Peyer's patch (tissue), 4 donors: ENCODE data around the gene SNN.

Experiments
- POLR2A ChIP-seq, 2 donors: fragments of 450-650 bp; IDR thresholded peaks; one replicate each; pipeline ENCODE4 v1.5.1; 2017; ENCODE audit warnings: antibody characterized with exemption in 2 of 2, mild to moderate bottlenecking in 2 of 2, moderate library complexity in 2 of 2
- TF ChIP-seq, protein P1 (sequence below), 6 experiments: fragments of 450-650 bp in 4 of 6; fragments of 200-600 bp in 2 of 6; sonication (generic) in 1 of 6; IDR thresholded peaks; one replicate each; pipeline ENCODE4 v1.5.1; 2017 to 2019; ENCODE audit warnings: antibody characterized with exemption in 6 of 6, mild to moderate bottlenecking in 3 of 6, moderate library complexity in 1 of 6

DNA sequence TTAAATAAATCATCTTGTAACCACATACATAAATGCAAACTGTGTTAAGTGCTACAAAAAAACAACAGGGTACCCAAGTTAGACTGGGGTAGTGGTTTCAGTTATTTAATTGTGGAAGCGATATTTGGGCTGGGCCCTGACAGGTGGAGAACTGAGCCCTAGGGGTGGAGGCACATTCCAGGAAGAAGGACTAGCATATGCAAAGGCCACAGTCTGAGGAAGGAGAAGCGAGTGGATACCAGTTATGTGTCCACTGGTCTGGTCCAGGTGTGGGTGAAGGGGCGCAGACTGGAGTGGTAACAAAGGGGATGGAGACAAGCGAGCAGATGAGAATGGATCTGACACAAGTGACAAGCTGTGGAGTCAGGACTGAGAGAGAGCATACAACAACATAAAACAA, 51.5 kb downstream of the SNN start:
- TF ChIP-seq, protein P1, sequence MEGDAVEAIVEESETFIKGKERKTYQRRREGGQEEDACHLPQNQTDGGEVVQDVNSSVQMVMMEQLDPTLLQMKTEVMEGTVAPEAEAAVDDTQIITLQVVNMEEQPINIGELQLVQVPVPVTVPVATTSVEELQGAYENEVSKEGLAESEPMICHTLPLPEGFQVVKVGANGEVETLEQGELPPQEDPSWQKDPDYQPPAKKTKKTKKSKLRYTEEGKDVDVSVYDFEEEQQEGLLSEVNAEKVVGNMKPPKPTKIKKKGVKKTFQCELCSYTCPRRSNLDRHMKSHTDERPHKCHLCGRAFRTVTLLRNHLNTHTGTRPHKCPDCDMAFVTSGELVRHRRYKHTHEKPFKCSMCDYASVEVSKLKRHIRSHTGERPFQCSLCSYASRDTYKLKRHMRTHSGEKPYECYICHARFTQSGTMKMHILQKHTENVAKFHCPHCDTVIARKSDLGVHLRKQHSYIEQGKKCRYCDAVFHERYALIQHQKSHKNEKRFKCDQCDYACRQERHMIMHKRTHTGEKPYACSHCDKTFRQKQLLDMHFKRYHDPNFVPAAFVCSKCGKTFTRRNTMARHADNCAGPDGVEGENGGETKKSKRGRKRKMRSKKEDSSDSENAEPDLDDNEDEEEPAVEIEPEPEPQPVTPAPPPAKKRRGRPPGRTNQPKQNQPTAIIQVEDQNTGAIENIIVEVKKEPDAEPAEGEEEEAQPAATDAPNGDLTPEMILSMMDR (IDR thresholded peaks at IDR 0.05), result no peak
- TF ChIP-seq POLR2A (IDR thresholded peaks at IDR 0.05), result no peak
